Liver (tissue), 9 donors: ENCODE measurements around the gene DENND4C. TPM values are rescaled to one million over a fixed set of nuclear protein-coding genes. Genes with fewer than 3 reads are reported as not detected.

Source experiments
- DNase-seq: peaks from one replicate; pipeline ENCODE4 v3.0.0-alpha.2; 2017; ENCODE audit warnings: low spot score
- H3K27ac ChIP-seq, 2 donors: one replicate each; pipeline ENCODE4 v1.7.0; 2013; ENCODE audit warnings: inconsistent platforms in 2 of 2, low read length in 2 of 2, control low read depth in 1 of 2, low read depth in 1 of 2, mild to moderate bottlenecking in 1 of 2
- H3K27me3 ChIP-seq, 4 donors: one replicate each; pipeline versions ENCODE4 v1.6.1 to v1.7.0; 2013; ENCODE audit warnings: low read length in 3 of 4, inconsistent platforms in 1 of 4, mild to moderate bottlenecking in 1 of 4, moderate library complexity in 1 of 4; ENCODE audit not compliant: control insufficient read depth in 4 of 4, insufficient read depth in 4 of 4
- H3K36me3 ChIP-seq, 4 donors: one replicate each; pipeline versions ENCODE4 v1.6.1 to v1.7.0; 2013; ENCODE audit warnings: low read length in 3 of 4, mild to moderate bottlenecking in 3 of 4, low read depth in 1 of 4, moderate library complexity in 1 of 4; ENCODE audit not compliant: control insufficient read depth in 4 of 4, insufficient read depth in 3 of 4
- H3K4me1 ChIP-seq, 4 donors: one replicate each; pipeline versions ENCODE4 v1.6.1 to v1.7.0; 2013; ENCODE audit warnings: low read length in 3 of 4, mild to moderate bottlenecking in 3 of 4, moderate library complexity in 1 of 4; ENCODE audit not compliant: control insufficient read depth in 4 of 4, insufficient read depth in 4 of 4
- H3K4me3 ChIP-seq, 3 donors: one replicate each; pipeline versions ENCODE4 v1.6.1 to v1.7.0; 2013; ENCODE audit warnings: low read length in 3 of 3, control low read depth in 1 of 3, low read depth in 1 of 3, mild to moderate bottlenecking in 1 of 3
- H3K9ac ChIP-seq, 2 donors: one replicate each; pipeline ENCODE4 v1.7.0; 2013; ENCODE audit warnings: low read length in 2 of 2, mild to moderate bottlenecking in 2 of 2, moderate library complexity in 2 of 2, control low read depth in 1 of 2, low read depth in 1 of 2
- H3K9me3 ChIP-seq, 4 donors: one replicate each; pipeline versions ENCODE4 v1.6.1 to v1.7.0; 2013; ENCODE audit warnings: low read length in 3 of 4; ENCODE audit not compliant: control insufficient read depth in 4 of 4
- ATF3 ChIP-seq: IDR thresholded peaks from 2 replicates; pipeline ENCODE4 v1.6.1; 2016; ENCODE audit warnings: antibody characterized with exemption
- CTCF ChIP-seq: fragments of 150-350 bp; IDR thresholded peaks from 2 replicates; pipeline ENCODE4 v1.5.1; 2017; ENCODE audit warnings: improper control_type of control experiment, low read depth, low read length; ENCODE audit not compliant: missing input control
- EGR1 ChIP-seq, 2 donors: IDR thresholded peaks; 2 replicates each; pipeline ENCODE4 v1.6.1; 2016 to 2018; ENCODE audit warnings: antibody characterized with exemption in 2 of 2, low read depth in 2 of 2
- FOXA1 ChIP-seq: IDR thresholded peaks from 2 replicates; pipeline ENCODE4 v1.6.1; 2016; ENCODE audit warnings: antibody characterized with exemption
- FOXA2 ChIP-seq: IDR thresholded peaks from 2 replicates; pipeline ENCODE4 v1.6.1; 2016; ENCODE audit warnings: antibody characterized with exemption
- GABPA ChIP-seq, 2 donors: IDR thresholded peaks in 1 of 2; conservative IDR thresholded peaks in 1 of 2; 2 replicates each; pipeline ENCODE4 v1.6.1; 2016; ENCODE audit warnings: antibody characterized with exemption in 2 of 2, mild to moderate bottlenecking in 1 of 2, moderate library complexity in 1 of 2
- HNF4A ChIP-seq, 2 donors: conservative IDR thresholded peaks; 2 replicates each; pipeline ENCODE4 v1.6.1; 2016; ENCODE audit warnings: antibody characterized with exemption in 2 of 2, mild to moderate bottlenecking in 2 of 2
- HNF4G ChIP-seq: IDR thresholded peaks from 2 replicates; pipeline ENCODE4 v1.6.1; 2016; ENCODE audit warnings: antibody characterized with exemption
- JUND ChIP-seq, 2 donors: IDR thresholded peaks; 2 replicates each; pipeline ENCODE4 v1.6.1; 2016; ENCODE audit warnings: antibody characterized with exemption in 2 of 2
- NR2F2 ChIP-seq: IDR thresholded peaks from 2 replicates; pipeline ENCODE4 v1.6.1; 2016; ENCODE audit warnings: antibody characterized with exemption
- RAD21 ChIP-seq, 2 donors: IDR thresholded peaks; 2 replicates each; pipeline ENCODE4 v1.6.1; 2016; ENCODE audit warnings: antibody characterized with exemption in 2 of 2, mild to moderate bottlenecking in 2 of 2
- RXRA ChIP-seq, 2 donors: IDR thresholded peaks; 2 replicates each; pipeline ENCODE4 v1.6.1; 2017 to 2018; ENCODE audit warnings: antibody characterized with exemption in 2 of 2, mild to moderate bottlenecking in 1 of 2
- TAF1 ChIP-seq: conservative IDR thresholded peaks from 2 replicates; pipeline ENCODE4 v1.6.1; 2016; ENCODE audit warnings: antibody characterized with exemption, mild to moderate bottlenecking
- YY1 ChIP-seq: IDR thresholded peaks from 2 replicates; pipeline ENCODE4 v1.6.1; 2016; ENCODE audit warnings: antibody characterized with exemption, mild to moderate bottlenecking
- ZBTB33 ChIP-seq: IDR thresholded peaks from 2 replicates; pipeline ENCODE4 v1.6.1; 2016; ENCODE audit warnings: antibody characterized with exemption
- WGBS: extraction: QIAGEN DNeasy Blood & Tissue Kit; methylation state at CpG from one replicate; pipeline ENCODE4 v1.1.7; 2013; 5-methylcytosine and 5-hydroxymethylcytosine counted together
- polyA plus RNA-seq, 2 donors: library from polyadenylated mRNA; stranded (reverse) in 1 of 2; unstranded in 1 of 2; fragments of 200-250 nt in 1 of 2; fragments of >200 nt in 1 of 2; fragmentation: Nextera tagmentation in 1 of 2; extraction: Ambion mirVana in 1 of 2; gene quantifications; one replicate each; pipeline versions ENCODE4 v1.2.1 to v1.2.3, GENCODE V29; 2013 to 2015
- total RNA-seq, 2 donors: library from RNA; depleted of rRNA; stranded (reverse); fragments of >200 nt; gene quantifications; one replicate each; pipeline ENCODE4 v1.2.3, GENCODE V29; 2014
- TF ChIP-seq, protein P1 (sequence below): IDR thresholded peaks from 2 replicates; pipeline ENCODE4 v1.6.1; 2016; ENCODE audit warnings: antibody characterized with exemption
- donor health status: healthy.
- donor health status: healthy.
- donor health status: healthy.
- donor health status: healthy.
- donor health status: healthy.

Gene DENND4C
- total and polyA plus RNA-seq, 4 donors: 6.9 to 54.9 (median 14.8) TPM

DNA sequence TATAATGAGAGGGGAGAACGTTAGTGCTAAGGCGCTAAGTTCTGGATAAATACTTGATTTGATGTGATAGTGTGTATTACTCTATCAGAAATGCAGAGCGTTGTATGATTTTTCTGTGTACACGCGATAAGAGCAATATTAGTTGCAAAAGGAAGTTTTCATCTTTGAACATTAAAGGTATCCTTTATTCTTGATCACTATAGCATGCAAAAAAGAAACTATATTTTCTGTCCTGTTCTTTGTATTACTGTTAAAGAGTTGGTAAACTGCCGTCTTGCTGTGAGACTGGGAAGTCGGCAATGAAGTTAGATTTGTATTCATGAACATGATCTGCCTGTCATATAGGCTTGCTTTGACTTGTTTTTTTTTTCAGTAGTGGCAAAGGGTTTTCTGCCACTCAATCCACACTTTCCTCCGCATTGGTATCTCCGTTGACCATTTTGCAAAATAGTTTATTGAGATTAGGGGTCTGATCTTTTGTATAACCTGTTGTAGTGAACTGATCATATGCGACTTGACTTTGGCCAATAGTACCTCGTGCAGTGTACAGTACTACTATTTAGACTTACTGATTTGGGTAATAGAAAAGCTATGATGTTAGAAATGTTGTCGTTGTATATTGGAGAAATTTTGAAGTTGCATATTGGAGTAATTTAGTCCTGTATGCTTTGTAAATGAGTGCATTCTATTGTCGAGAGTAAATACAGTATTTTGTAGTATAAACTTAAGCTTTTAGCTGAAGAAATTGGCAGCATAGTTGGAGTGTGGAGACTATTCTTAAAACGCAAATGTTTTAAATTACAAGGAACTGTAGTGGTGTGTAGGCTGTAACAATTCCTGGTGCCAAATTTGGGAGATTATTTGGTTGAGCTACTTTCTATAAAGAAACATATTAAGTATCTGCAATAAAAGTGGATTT, 1.7 kb downstream of the DENND4C start (continued):
- TF ChIP-seq RXRA (IDR thresholded peaks at IDR 0.05) (no peak), HNF4G (no peak), ZBTB33 (no peak), RAD21 (IDR thresholded peaks at IDR 0.05) (no peak)

GRCh38 chr9:19232823-19233194, 2.3 kb downstream of the DENND4C start:
- peak; percentile 14 for TF ChIP-seq CTCF
- TF ChIP-seq RAD21 (IDR thresholded peaks at IDR 0.05): peak; percentile 32 to 50
- no peak for TF ChIP-seq FOXA1
- no peaks in the 10 kb centered on the region for H3K9me3 ChIP-seq
- peak overlapping the region in 1 of 3 donors; percentile 99 for H3K4me3 ChIP-seq
- DNase-seq: no peak
- H3K9ac ChIP-seq: peak overlapping the region in 1 of 2 donors; percentile 90
- WGBS: 5% methylated on average over 1 of the region's 1 CpG
- H3K27me3 ChIP-seq: no peaks in the 10 kb centered on the region
- no peaks in the 10 kb centered on the region for H3K36me3 ChIP-seq
- H3K27ac ChIP-seq: peak overlapping the region in 1 of 2 donors; percentile 98
- peaks cover 2 to 21% (median 13%) of the 10 kb centered on the region in 4 donors for H3K4me1 ChIP-seq

DNA sequence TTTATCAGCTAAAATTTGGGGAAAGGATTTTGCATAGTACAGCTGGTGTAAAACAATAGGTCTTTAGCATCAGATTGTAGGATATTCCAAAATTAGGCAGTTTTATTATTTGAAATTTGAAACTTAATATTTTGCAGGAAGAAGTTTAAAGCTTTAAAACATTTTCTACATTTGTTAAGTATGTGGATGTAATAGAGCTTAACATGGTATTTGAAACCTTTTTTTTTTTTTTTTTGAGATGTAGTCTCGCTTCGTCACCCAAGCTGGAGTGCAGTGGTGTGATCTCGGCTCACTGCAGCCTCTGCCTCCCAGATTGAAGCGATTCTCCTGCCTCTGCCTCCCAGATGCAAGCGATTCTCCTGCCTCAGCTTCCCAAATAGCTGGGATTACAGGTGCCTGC, 2.9 kb downstream of the DENND4C start:
- TF ChIP-seq, protein P1, sequence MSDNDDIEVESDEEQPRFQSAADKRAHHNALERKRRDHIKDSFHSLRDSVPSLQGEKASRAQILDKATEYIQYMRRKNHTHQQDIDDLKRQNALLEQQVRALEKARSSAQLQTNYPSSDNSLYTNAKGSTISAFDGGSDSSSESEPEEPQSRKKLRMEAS: no peak
- TF ChIP-seq CTCF (no peak), ATF3 (no peak), EGR1 (IDR thresholded peaks at IDR 0.05; ENCODE audit: low read depth in 2 of 2) (no peak), HNF4G (no peak), FOXA1 (no peak), GABPA (IDR thresholded peaks at IDR 0.05 in 1 of 2, conservative IDR thresholded peaks at IDR 0.05 in 1 of 2) (no peak), YY1 (no peak), NR2F2 (no peak), ZBTB33 (no peak), TAF1 (no peak), FOXA2 (no peak), RXRA (IDR thresholded peaks at IDR 0.05) (no peak), HNF4A (conservative IDR thresholded peaks at IDR 0.05) (no peak), JUND (IDR thresholded peaks at IDR 0.05) (no peak), RAD21 (IDR thresholded peaks at IDR 0.05) (no peak)
- H3K27ac ChIP-seq: no peak overlapping the region
- H3K4me1 ChIP-seq: peaks cover 2 to 21% (median 13%) of the 10 kb centered on the region in 4 donors
- no peak overlapping the region for H3K9ac ChIP-seq
- no peaks in the 10 kb centered on the region for H3K9me3 ChIP-seq
- no peak for DNase-seq
- no peaks in the 10 kb centered on the region for H3K36me3 ChIP-seq
- 79% methylated on average over 5 of the region's 5 CpGs for WGBS
- peak overlapping the region in 1 of 3 donors; percentile 99 for H3K4me3 ChIP-seq
- no peaks in the 10 kb centered on the region for H3K27me3 ChIP-seq
